Astrocyte of the spinal cord (primary cell): ENCODE measurements around the gene TMCC2.

Source experiments
- DNase-seq: peaks from one replicate; pipeline ENCODE4 v3.0.0; 2011; ENCODE audit warnings: low read depth, low spot score
- H3K4me3 ChIP-seq: 2 replicates; pipeline ENCODE4 v1.5.1; 2011; ENCODE audit warnings: low read depth, mild to moderate bottlenecking, low read length, moderate library complexity
- in situ Hi-C: cut with HindIII; loops from 2 replicates; pipeline ENCODE4 v1.10.0; 2017; ENCODE audit warnings: low sequenced_read_pairs
- TF ChIP-seq, protein P1 (sequence below): IDR thresholded peaks from 2 replicates; pipeline ENCODE4 v1.5.1; 2012; ENCODE audit warnings: low read depth, mild to moderate bottlenecking, low read length, inconsistent platforms

Gene TMCC2

DNA sequence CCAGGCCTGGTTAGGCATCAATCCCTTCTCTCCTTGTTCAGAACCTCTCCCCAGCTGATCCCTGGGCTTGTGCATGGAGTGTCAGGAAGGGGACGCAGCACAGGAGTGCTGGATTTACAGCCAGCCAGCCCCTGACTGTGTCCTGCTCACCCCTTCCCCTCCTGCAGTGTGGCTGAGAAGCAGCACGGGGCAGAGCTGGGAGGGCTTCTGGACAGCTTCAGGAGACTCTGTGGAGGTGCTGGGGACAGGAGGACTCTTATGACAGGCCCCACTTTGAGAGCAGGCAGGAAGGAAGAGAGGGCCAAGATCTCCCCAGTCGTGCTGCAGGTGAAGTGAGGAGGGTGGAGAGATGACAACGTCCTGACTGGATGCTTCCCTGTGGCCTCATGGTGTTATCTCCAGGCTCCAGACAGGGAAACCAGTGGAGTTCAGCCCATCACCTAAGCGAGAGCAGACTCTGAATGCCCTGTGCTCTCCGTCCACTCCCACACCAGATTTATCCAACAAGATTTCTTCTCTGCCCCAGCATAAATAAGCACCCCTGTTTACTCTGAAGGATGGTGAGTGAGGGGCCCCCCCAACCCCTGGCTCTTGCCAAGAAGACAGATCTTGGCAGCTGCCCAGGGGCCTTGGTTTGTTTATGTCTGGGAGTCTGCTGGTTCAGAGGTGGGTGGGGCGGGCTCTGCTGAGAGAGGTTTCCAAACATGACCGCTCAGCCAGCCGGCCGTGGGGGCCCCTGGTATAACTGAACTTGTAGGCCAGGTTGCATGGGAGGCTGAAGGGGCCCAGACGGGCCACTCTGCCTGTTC, 21.3 kb downstream of the TMCC2 start:
- in situ Hi-C loops: no loop called here
- TF ChIP-seq, protein P1, sequence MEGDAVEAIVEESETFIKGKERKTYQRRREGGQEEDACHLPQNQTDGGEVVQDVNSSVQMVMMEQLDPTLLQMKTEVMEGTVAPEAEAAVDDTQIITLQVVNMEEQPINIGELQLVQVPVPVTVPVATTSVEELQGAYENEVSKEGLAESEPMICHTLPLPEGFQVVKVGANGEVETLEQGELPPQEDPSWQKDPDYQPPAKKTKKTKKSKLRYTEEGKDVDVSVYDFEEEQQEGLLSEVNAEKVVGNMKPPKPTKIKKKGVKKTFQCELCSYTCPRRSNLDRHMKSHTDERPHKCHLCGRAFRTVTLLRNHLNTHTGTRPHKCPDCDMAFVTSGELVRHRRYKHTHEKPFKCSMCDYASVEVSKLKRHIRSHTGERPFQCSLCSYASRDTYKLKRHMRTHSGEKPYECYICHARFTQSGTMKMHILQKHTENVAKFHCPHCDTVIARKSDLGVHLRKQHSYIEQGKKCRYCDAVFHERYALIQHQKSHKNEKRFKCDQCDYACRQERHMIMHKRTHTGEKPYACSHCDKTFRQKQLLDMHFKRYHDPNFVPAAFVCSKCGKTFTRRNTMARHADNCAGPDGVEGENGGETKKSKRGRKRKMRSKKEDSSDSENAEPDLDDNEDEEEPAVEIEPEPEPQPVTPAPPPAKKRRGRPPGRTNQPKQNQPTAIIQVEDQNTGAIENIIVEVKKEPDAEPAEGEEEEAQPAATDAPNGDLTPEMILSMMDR: no peak
- H3K4me3 ChIP-seq: no peak overlapping the region
- DNase-seq: peak; percentile 62

DNA sequence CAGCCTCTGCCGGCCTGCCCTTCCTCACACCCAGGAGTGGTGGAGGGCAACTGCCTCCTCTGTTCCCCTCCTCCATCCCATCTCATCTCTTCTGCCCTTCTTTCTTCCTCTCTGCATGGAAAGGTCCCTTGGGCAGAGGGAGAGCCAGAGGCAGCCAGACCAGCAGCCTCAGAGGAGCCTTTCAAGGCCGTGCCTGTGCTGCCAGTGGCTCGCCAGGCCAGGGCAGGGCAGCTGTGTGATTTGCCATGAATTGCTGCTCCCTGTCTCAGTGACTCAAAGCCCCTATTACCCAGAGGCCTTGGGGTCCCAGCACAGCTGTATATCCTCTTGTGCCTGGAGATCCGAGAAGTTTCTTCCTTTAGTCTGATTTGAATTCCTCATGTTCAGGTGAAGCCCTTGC, 21.9 kb downstream of the TMCC2 start:
- TF ChIP-seq, protein P1: no peak
- DNase-seq: no peak
- no peak overlapping the region for H3K4me3 ChIP-seq
- in situ Hi-C loops: no loop called here

DNA sequence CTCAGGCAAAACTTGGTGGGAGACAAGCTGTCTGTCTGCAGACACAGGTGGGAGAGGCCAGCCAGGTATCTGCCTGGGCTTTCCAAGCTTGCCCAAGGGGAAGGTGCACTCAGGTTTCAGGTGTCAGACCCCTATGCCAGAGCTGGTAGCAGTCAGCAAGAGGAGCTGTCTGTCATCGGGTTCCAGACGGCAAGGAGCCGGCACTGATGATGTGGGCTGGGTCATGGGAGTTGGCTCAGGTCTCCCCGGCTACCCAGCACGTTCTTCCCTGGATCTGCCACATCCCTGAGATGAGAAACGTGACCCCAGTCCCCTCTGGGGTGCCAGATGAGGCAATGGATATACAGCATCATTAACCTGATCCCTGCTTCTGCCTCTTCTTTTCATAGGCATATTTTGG, 23.0 kb downstream of the TMCC2 start:
- TF ChIP-seq, protein P1: no peak
- DNase-seq: no peak
- H3K4me3 ChIP-seq: no peak overlapping the region
- in situ Hi-C loops: no loop called here

DNA sequence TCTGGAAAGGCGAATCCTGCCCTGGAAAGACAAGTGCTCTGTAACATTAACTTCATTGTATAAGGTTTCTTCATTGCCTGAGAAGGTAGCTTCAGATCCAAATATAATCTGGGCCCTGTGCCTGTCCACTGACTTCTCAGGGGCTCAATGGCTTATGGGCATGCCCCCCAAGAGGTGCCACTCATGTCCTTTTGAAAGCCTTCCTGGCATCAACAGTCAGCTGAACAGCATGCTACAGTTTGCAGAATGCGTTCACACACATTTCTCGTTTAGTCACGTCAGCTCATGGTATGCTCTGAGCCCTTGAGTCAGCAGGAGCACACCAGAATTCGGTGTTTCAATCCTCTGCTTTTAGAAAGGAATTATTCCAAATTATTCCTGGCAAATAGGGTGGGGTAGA, 23.8 kb downstream of the TMCC2 start:
- no peak for DNase-seq
- TF ChIP-seq, protein P1: no peak
- no peak overlapping the region for H3K4me3 ChIP-seq
- in situ Hi-C loops: no loop called here

DNA sequence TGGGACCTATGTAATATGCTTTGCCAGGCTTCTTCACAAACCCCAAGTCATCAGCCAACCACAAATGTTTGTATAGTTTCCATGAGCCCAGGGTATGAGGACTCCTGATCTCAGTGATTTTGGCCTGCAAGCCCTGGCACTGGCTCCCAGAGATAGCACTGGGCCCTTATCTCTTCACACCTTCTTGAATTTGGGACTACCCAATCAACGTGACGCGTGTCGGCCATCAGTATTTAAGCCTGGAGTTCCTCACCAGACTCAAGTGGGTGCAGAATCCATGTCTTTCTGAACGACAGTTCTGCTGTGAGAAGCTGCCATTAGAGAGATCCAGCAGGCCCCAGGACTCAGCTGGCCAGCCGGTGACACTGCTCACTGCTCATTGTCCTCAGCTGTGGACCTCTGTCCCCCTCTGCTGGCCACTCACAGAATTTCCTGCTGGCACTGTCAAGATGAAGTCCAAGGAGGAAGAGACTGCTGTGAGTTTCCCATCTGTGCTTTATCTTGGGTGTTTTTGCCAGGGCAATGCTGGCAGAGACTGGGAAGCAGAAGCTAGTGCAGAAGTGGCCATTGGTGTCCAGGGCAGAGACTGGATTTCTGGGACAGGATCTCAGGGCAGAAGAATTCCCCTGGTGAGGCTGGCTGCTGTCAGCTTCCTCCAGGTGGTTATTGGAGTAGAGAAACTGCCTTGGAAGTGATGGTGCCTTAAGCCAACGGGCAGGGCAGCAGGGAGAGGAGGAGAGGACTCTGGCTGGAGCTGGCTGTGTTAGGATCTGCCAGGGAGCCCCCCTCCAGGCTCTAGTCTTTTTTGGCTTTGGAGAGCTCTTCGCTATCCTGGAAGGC, 28.4 kb downstream of the TMCC2 start:
- H3K4me3 ChIP-seq: no peak overlapping the region
- peak; percentile 80 for DNase-seq
- in situ Hi-C loops: no loop called here
- TF ChIP-seq, protein P1: peak; percentile 96

DNA sequence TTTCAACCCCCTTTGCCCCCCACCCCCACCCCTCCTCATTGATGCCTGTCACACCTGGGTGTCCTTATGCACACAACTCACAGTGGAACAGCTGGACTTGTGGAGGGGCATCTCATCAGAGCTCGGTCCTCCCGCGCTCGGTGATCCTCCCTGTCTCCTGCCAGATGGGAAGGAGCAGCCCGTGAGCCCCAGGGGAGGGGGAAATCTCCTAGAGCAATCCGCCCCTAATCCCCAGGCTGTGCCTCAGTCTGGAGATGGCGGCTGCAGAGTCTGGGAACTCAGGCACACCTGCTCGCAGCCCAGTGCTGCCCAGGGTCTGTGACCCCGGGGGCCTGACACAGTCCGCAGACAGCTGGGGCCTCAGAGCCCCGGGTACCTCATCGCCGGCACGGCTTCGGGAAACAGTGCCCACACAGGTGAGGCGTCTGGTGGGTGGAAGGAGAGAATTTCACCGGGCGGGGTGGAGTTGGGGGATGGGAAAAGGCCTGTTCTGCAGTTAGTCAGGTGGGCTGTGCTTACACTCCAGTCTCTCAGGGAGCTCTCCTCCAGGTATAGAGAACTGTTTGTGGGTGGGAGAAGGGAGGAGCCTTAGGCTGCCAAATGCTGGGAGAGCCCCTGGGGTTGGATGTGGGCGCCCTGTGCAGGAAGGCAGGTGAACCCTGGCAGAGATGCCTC, 29.3 kb downstream of the TMCC2 start:
- TF ChIP-seq, protein P1: no peak
- in situ Hi-C loops: no loop called here
- no peak for DNase-seq
- no peak overlapping the region for H3K4me3 ChIP-seq
